ENCODE results near the gene SMR3A. TPM values are rescaled to one million over a fixed set of nuclear protein-coding genes. Genes with fewer than 3 reads are reported as not detected.

SMR3A gene
- total RNA-seq, 1 donor from 2014 or later: not detected

DNA sequence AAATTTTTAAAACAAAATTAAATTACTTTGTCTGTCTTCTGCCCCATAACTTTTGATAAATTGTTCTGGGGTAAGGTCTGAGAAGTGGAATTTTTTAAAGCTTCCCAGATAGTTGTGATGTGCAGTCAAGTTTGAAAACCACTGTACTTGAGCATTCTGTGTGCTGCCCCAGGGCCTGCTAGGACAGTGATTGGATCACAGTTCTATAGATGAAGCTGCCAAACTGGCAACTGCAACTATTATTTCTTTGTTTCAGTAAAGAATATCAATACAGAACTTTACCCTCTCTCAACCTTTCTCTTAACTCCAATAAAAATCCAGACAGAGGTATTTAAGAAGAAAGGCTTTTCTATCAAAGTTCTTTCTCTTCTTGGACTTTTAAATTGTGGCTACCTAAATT lies 37.0 kb downstream of the SMR3A start, which contains the start of gene OPRPN:
OPRPN (plus strand) TSS at position 361 of the 400 bp plus-strand sequence. CDS start 1,346 bp downstream, outside the sequence.
- Histone ChIP-seq H3K9ac (ENCODE audit: low read length) (no peak within 1 kb of the TSS), H2AFZ (ENCODE audit: low read depth, low read length) (no peak within 1 kb of the TSS), H3K79me2 (ENCODE audit: insufficient read depth, low read length) (no peaks in the 10 kb centered on the region), H4K20me1 (ENCODE audit: insufficient read depth, low read length) (no peaks in the 10 kb centered on the region), H3K27me3 (ENCODE audit: insufficient read depth, low read length) (no peaks in the 10 kb centered on the region), H3K9me3 (ENCODE audit: insufficient read depth, low read depth, low read length) (no peaks in the 10 kb centered on the region), H3K27ac (ENCODE audit: low read depth, low read length) (no peak within 1 kb of the TSS), H3K36me3 (ENCODE audit: insufficient read depth, low read length) (no peaks in the 10 kb centered on the region), H3K4me3 (ENCODE audit: insufficient read depth, low read depth, low read length) (no peak within 1 kb of the TSS), H3K4me1 (ENCODE audit: insufficient read depth, low read length) (no peaks in the 10 kb centered on the region), H3K4me2 (ENCODE audit: low read length) (no peak within 1 kb of the TSS)
- TF ChIP-seq, protein P1, sequence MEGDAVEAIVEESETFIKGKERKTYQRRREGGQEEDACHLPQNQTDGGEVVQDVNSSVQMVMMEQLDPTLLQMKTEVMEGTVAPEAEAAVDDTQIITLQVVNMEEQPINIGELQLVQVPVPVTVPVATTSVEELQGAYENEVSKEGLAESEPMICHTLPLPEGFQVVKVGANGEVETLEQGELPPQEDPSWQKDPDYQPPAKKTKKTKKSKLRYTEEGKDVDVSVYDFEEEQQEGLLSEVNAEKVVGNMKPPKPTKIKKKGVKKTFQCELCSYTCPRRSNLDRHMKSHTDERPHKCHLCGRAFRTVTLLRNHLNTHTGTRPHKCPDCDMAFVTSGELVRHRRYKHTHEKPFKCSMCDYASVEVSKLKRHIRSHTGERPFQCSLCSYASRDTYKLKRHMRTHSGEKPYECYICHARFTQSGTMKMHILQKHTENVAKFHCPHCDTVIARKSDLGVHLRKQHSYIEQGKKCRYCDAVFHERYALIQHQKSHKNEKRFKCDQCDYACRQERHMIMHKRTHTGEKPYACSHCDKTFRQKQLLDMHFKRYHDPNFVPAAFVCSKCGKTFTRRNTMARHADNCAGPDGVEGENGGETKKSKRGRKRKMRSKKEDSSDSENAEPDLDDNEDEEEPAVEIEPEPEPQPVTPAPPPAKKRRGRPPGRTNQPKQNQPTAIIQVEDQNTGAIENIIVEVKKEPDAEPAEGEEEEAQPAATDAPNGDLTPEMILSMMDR (IDR thresholded peaks at IDR 0.05; ENCODE audit: insufficient read depth, low read depth, low read length): no peak
- no peak for TF ChIP-seq EZH2 (IDR thresholded peaks at IDR 0.05; ENCODE audit: insufficient read depth, low read length)
- Mint-ChIP-seq H3K27me3 (ENCODE audit: low read depth, unreplicated experiment) (no peaks in the 10 kb centered on the region), H3K36me3 (ENCODE audit: low read depth, unreplicated experiment) (no peaks in the 10 kb centered on the region), H3K27ac (ENCODE audit: unreplicated experiment) (no peak within 1 kb of the TSS), H3K4me1 (ENCODE audit: low read depth, unreplicated experiment) (no peaks in the 10 kb centered on the region), H3K4me3 (ENCODE audit: unreplicated experiment) (no peak within 1 kb of the TSS), H3K9me3 (ENCODE audit: unreplicated experiment) (no peaks in the 10 kb centered on the region)
- DNase-seq (ENCODE audit: low read depth): no peak
- FAIRE-seq: no peak

DNA sequence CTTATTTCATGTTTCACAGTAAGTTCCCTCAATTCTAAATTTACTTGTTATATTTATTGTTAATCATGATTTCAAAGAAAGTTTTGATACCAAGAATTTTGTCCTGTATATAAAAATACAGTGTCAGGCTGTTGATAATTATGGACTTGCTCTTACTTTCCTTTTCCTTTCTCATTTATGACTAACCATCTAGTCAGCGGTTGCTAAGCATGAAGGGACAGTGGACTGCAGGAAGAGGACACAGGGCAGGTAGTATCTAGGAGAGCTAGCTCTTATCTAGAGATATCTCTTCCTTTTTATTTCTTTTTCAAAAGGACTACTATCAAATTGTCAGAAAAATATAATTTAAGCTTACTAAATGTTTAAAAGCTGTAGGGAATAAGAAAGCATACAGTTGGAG lies 38.8 kb downstream of the SMR3A start:
- no peaks in the 10 kb centered on the region for H3K4me1 ChIP-seq (ENCODE audit: insufficient read depth, low read length)
- DNase-seq (ENCODE audit: low read depth) (no peak), FAIRE-seq (no peak)
- Mint-ChIP-seq H3K27me3 (ENCODE audit: low read depth, unreplicated experiment) (no peaks in the 10 kb centered on the region), H3K9me3 (ENCODE audit: unreplicated experiment) (no peaks in the 10 kb centered on the region), H3K4me1 (ENCODE audit: low read depth, unreplicated experiment) (no peaks in the 10 kb centered on the region), H3K27ac (ENCODE audit: unreplicated experiment) (no peak overlapping the region), H3K4me3 (ENCODE audit: unreplicated experiment) (no peak overlapping the region), H3K36me3 (ENCODE audit: low read depth, unreplicated experiment) (no peaks in the 10 kb centered on the region)
- H3K79me2 ChIP-seq (ENCODE audit: insufficient read depth, low read length): no peaks in the 10 kb centered on the region
- H3K9ac ChIP-seq (ENCODE audit: low read length): no peak overlapping the region
- H3K27me3 ChIP-seq (ENCODE audit: insufficient read depth, low read length): no peaks in the 10 kb centered on the region
- no peak overlapping the region for H3K4me3 ChIP-seq (ENCODE audit: insufficient read depth, low read depth, low read length)
- H2AFZ ChIP-seq (ENCODE audit: low read depth, low read length): no peak overlapping the region
- no peaks in the 10 kb centered on the region for H3K36me3 ChIP-seq (ENCODE audit: insufficient read depth, low read length)
- no peak overlapping the region for H3K4me2 ChIP-seq (ENCODE audit: low read length)
- no peaks in the 10 kb centered on the region for H4K20me1 ChIP-seq (ENCODE audit: insufficient read depth, low read length)
- TF ChIP-seq, protein P1 (IDR thresholded peaks at IDR 0.05; ENCODE audit: insufficient read depth, low read depth, low read length): no peak
- TF ChIP-seq EZH2 (IDR thresholded peaks at IDR 0.05; ENCODE audit: insufficient read depth, low read length): no peak
- no peaks in the 10 kb centered on the region for H3K9me3 ChIP-seq (ENCODE audit: insufficient read depth, low read depth, low read length)
- H3K27ac ChIP-seq (ENCODE audit: low read depth, low read length): no peak overlapping the region

DNA sequence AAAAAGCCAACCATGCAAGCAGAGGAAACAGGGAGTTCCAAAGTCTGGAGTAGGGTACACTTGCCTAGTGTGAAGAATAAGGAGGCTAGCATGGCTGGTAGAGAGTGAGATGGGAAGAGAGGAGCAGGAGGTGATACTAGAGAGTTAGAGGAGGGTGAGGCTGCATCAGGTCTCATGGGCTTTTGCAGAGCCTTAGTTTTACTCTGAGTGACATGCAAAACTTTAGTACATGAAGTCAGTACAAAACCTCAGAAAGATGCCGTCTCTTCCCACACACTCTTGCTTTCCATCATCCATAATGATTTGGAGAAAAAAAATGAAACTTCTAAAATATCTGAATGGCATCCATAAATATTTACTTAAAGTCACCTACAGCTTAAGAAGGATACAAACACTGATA lies 42.2 kb downstream of the SMR3A start:
- H3K4me2 ChIP-seq (ENCODE audit: low read length): no peak overlapping the region
- FAIRE-seq: no peak
- H3K4me3 ChIP-seq (ENCODE audit: insufficient read depth, low read depth, low read length): no peak overlapping the region
- no peaks in the 10 kb centered on the region for H3K79me2 ChIP-seq (ENCODE audit: insufficient read depth, low read length)
- TF ChIP-seq, protein P1 (IDR thresholded peaks at IDR 0.05; ENCODE audit: insufficient read depth, low read depth, low read length): no peak
- TF ChIP-seq EZH2 (IDR thresholded peaks at IDR 0.05; ENCODE audit: insufficient read depth, low read length): no peak
- H2AFZ ChIP-seq (ENCODE audit: low read depth, low read length): no peak overlapping the region
- Mint-ChIP-seq H3K36me3 (ENCODE audit: low read depth, unreplicated experiment) (no peaks in the 10 kb centered on the region), H3K27ac (ENCODE audit: unreplicated experiment) (no peak overlapping the region), H3K9me3 (ENCODE audit: unreplicated experiment) (no peaks in the 10 kb centered on the region), H3K4me1 (ENCODE audit: low read depth, unreplicated experiment) (no peaks in the 10 kb centered on the region), H3K4me3 (ENCODE audit: unreplicated experiment) (no peak overlapping the region), H3K27me3 (ENCODE audit: low read depth, unreplicated experiment) (no peaks in the 10 kb centered on the region)
- no peak for DNase-seq (ENCODE audit: low read depth)
- no peak overlapping the region for H3K9ac ChIP-seq (ENCODE audit: low read length)
- H4K20me1 ChIP-seq (ENCODE audit: insufficient read depth, low read length): no peaks in the 10 kb centered on the region
- no peaks in the 10 kb centered on the region for H3K27me3 ChIP-seq (ENCODE audit: insufficient read depth, low read length)
- no peaks in the 10 kb centered on the region for H3K36me3 ChIP-seq (ENCODE audit: insufficient read depth, low read length)
- no peaks in the 10 kb centered on the region for H3K4me1 ChIP-seq (ENCODE audit: insufficient read depth, low read length)
- no peaks in the 10 kb centered on the region for H3K9me3 ChIP-seq (ENCODE audit: insufficient read depth, low read depth, low read length)
- no peak overlapping the region for H3K27ac ChIP-seq (ENCODE audit: low read depth, low read length)
